ENCODE measurements around the gene MOB2. TPM values are rescaled to one million over a fixed set of nuclear protein-coding genes. Genes with fewer than 3 reads are reported as not detected.

MOB2 gene
- total RNA-seq, 1 experiment from 2014 or later = 22.7 TPM

GRCh38 chr11:1473786-1474185, 12.8 kb downstream of the MOB2 start:
- no peak for DNase-seq
- Mint-ChIP-seq H3K36me3 (ENCODE audit: insufficient read depth in 1 of 3, low read depth in 3 of 3) (peaks cover 0 to 7% (median 2%) of the 10 kb centered on the region in 3 experiments; a peak in 4 of 7 replicates), H3K27ac (no peak overlapping the region), H3K4me1 (peaks cover 0 to 3% of the 10 kb centered on the region in 2 experiments; a peak in 1 of 4 replicates), H3K9me3 (no peaks in the 10 kb centered on the region), H3K27me3 (ENCODE audit: low read depth) (peaks cover 1% of the 10 kb centered on the region; the same call in 1 of the 2 replicates), H3K4me3 (no peak overlapping the region)
- no peaks in the 10 kb centered on the region for H3K9me3 ChIP-seq (ENCODE audit: control insufficient read depth, low read depth, low read length)
- H4K8ac ChIP-seq (replicated peaks; ENCODE audit: insufficient read length, low read depth, low read length) = no peak overlapping the region
- H3K23me2 ChIP-seq (ENCODE audit: insufficient read length, low read depth, low read length, poor library complexity, severe bottlenecking) = no peaks in the 10 kb centered on the region
- H3K27ac ChIP-seq (ENCODE audit: insufficient read length, low read depth, low read length) = no peak overlapping the region
- H3K79me2 ChIP-seq (ENCODE audit: insufficient read depth, low read length) = no peaks in the 10 kb centered on the region
- H3T11ph ChIP-seq (ENCODE audit: low read length) = no peak overlapping the region
- H4K91ac ChIP-seq (ENCODE audit: insufficient read length, low read depth, low read length) = no peak overlapping the region
- no peak overlapping the region for H2BK12ac ChIP-seq (ENCODE audit: insufficient read length, low read depth, low read length)
- no peak overlapping the region for H3K9ac ChIP-seq (ENCODE audit: extremely low read depth, insufficient read length, low read length)
- no peaks in the 10 kb centered on the region for H4K20me1 ChIP-seq (ENCODE audit: control insufficient read depth, insufficient read depth, insufficient read length)
- no peak for TF ChIP-seq CTCF (conservative IDR thresholded peaks at IDR 0.05)
- no peaks in the 10 kb centered on the region for H3K4me1 ChIP-seq (ENCODE audit: insufficient read depth, low read length)
- no peak overlapping the region for H3K23ac ChIP-seq (ENCODE audit: insufficient read length, low read depth, low read length)
- H2BK120ac ChIP-seq (ENCODE audit: low read depth, low read length, poor library complexity, severe bottlenecking) = no peak overlapping the region
- no peak overlapping the region for H3K14ac ChIP-seq (ENCODE audit: insufficient read depth, low read length)
- H3K56ac ChIP-seq (ENCODE audit: insufficient read length, low read depth, low read length) = no peak overlapping the region
- no peak overlapping the region for H2AFZ ChIP-seq (ENCODE audit: low read length)
- H4K5ac ChIP-seq (ENCODE audit: insufficient read length, low read depth, low read length) = no peak overlapping the region
- H3K27me3 ChIP-seq (ENCODE audit: insufficient read depth, low read length) = no peaks in the 10 kb centered on the region
- H3K4me2 ChIP-seq (ENCODE audit: insufficient read depth, insufficient read length, low read length) = no peak overlapping the region
- H2AK5ac ChIP-seq (ENCODE audit: insufficient read length, low read length) = no peak overlapping the region
- H3K4ac ChIP-seq (ENCODE audit: low read depth, low read length) = no peak overlapping the region
- no peak overlapping the region for H2BK20ac ChIP-seq (ENCODE audit: low read depth, low read length, poor library complexity, severe bottlenecking)
- no CpG with 5 or more reads among the region's 22 CpGs for WGBS (ENCODE audit: extremely low coverage, insufficient read length, low lambda C conversion rate)
- no peaks in the 10 kb centered on the region for H3K79me1 ChIP-seq (ENCODE audit: insufficient read depth, low read depth, low read length, poor library complexity, severe bottlenecking)
- H2BK15ac ChIP-seq (ENCODE audit: low read depth, low read length) = no peak overlapping the region
- H2BK5ac ChIP-seq (ENCODE audit: insufficient read length, low read length) = no peak overlapping the region
- no peak overlapping the region for H3K18ac ChIP-seq (ENCODE audit: insufficient read length, low read depth, low read length)
